Uterus (tissue), 2 donors: ENCODE results near the gene NKX1-2.

Experiments
- CTCF ChIP-seq, 4 experiments: fragments of 200-600 bp in 2 of 4; fragments of 450-650 bp in 2 of 4; sonication (generic) in 2 of 4; IDR thresholded peaks; one replicate each; pipeline ENCODE4 v1.5.1; 2016 to 2019; ENCODE audit warnings: antibody characterized with exemption in 4 of 4, mild to moderate bottlenecking in 2 of 4, moderate library complexity in 1 of 4
- POLR2A ChIP-seq, 2 donors: fragments of 450-650 bp; IDR thresholded peaks; one replicate each; pipeline ENCODE4 v1.6.1; 2016; ENCODE audit warnings: antibody characterized with exemption in 2 of 2, mild to moderate bottlenecking in 1 of 2, moderate library complexity in 1 of 2

DNA sequence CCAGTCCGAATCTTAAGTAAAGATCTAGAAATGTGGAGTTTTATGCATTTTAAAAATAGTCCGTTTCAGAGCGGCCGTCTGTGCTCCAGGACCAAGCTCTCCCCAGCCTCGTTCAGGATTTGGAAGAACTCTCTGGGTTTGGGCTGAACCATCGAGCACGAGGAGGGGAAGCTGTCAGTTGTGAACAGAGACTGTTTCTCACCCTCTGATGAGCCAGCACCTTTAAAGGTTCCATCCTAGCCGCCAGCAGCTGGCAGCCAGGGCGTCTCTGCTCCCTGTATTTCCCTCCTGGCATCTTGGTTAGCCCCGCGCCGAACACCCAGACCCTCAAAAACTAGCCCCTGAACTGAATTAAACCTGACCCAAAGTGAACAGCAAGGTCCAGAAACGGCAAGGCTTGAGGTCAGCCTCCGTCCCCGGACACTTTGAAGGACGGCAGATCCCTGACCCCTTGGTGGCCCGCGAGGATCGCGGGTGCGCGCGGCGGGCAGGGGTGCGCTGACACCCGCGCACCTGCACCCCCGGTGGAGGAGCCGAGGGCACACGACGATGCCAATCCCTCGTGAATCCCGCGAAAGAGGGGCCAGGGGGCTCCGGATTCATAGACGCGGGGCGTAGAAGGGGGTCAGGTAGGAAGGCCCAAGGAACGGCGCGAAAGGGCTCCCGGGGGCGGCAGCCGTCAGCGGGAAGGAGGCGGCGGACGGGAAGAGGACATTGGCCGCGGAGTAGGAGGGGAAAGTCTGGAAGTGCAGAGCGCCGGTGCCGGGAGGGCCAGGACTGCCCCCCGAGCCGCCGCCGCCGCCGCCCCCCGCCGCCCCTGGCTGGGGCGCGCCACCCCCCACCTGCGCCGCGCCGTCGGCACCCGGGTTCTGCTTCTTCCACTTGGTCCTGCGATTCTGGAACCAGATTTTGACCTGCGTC, 2.7 kb downstream of the NKX1-2 start:
- no peak for TF ChIP-seq CTCF (IDR thresholded peaks at IDR 0.05)
- no peak for TF ChIP-seq POLR2A (IDR thresholded peaks at IDR 0.05)
